Activated CD4-positive, CD25-positive, alpha-beta regulatory T cell treated with anti-CD3 and anti-CD28 coated beads, Interleukin-2, amount 50 U/mL, for 16 hours (primary cell): ENCODE results near the gene PSD4.

ENCODE experiments used
- DNase-seq: peaks from one replicate; pipeline ENCODE4 v3.0.0-alpha.2; 2020; ENCODE audit warnings: low read depth, low spot score

The PSD4 gene

GRCh38 chr2:113203901-113204519, 30.2 kb downstream of the PSD4 start:
- peak; percentile 57 for DNase-seq

DNA sequence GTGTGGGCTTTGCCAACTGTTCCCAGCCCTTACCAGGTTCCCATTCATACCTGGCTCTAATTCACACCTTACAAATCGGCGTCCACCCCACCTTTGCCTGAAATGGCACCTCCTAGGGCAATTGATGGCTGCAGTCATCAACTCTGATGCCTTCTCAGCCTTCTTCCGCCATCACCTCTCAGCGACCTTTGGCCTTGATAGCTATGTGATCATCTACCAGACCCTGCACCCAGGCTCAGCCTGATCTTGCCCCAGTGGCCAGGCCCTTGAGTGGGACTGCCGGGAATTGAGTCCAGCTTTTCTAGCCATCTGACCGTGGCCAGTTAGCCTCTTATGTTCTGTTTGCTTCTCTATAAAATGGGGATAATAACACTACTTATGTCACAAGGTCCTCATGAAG, 32.5 kb downstream of the PSD4 start:
- DNase-seq, result no peak

GRCh38 chr2:113207021-113207420, 33.2 kb downstream of the PSD4 start:
- DNase-seq, result no peak

GRCh38 chr2:113208396-113208795, 34.6 kb downstream of the PSD4 start:
- DNase-seq, result no peak

GRCh38 chr2:113209011-113209645, 35.4 kb downstream of the PSD4 start:
- no peak for DNase-seq

- DNase-seq, result no peak
Measured at GRCh38 chr2:113209646-113210171, 35.9 kb downstream of the PSD4 start.

- DNase-seq, result no peak
Measured at GRCh38 chr2:113211226-113212105, 37.7 kb downstream of the PSD4 start.

DNA sequence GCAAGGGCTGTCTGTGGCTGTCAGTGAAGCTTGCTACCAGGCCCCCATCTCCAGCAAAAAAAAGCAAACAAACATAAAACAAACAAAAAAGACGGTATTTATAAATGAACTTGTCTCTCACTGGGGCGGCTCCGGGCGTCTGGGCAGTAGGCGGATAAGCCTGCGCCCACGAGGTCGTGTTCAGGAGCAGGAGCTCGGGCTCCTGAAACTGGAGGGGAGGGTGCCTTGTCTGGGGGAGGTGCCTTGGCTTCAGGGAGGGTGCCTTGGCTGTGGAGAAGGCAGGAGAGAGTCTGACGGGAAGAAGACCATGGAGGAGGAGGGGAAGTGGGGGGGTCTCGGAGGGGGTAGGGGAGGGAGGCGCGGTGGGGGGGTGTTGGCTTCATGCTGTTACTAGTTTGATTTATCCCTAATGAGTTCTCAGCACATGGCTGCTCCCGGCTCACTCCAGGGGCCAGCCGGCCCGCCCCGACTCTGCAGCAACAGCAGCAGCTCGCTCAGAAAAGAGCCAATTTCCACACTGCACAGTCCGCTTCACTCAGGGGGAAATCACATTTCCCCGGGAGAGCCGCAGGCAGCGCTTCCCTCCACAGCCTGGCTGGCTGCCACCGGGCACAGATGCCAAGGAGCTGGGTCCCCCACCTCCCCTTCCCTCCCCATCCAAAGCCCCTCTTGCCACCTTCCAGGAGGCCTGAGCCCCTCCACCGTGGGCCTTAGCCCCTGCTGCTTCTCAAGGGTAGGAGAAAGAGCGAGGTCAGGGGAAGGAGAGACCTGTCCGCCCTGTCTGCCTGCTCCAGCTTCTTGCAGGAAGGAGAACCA, 38.7 kb downstream of the PSD4 start:
- no peak for DNase-seq

DNA sequence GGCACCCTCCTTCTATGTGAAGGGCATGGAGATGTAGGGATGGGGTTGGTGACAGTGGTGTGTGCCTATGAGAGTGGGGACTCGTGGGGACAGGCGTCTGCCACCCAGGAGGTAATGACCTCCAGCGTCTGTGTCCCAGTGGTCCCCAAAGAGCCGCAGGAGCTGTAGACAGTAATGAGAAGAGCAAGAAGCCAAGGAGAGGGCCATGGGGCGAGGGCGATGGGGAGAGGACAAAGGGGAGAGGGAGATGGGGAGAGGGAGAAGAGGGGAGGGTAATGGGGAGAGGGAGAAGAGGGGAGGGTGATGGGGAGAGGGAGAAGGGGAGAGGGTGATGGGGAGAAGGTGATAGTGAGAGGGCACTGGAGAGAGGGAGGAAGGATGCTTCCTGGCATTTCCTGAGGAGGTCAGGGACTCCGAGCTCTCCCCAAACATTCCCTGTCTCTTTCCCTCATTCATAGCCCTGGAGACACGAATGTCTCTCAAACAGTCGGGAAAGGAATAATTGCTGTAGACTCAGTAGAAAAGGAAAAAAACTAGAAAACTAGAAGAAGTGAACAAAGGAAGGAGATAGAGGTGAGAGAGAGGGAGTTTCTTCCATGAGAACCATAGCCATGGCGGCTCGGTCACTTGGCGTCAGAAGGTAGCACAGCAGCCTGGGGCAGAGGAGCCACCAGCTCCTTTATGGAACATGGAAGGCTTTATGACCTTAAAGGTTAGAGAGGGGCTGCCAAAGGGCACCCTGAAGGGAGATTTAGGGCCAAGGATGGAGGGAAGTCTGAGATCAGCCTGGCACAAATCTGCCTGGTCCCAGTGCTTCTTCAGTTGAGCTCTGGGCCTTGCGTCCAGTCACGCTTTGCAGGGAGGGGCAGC, 39.5 kb downstream of the PSD4 start:
- DNase-seq, result no peak

- DNase-seq, result no peak
Measured at GRCh38 chr2:113214141-113214540, 40.4 kb downstream of the PSD4 start.

GRCh38 chr2:113215056-113215455, 41.3 kb downstream of the PSD4 start:
- DNase-seq, result no peak

- no peak for DNase-seq
Measured at GRCh38 chr2:113216321-113216720, 42.5 kb downstream of the PSD4 start.

DNA sequence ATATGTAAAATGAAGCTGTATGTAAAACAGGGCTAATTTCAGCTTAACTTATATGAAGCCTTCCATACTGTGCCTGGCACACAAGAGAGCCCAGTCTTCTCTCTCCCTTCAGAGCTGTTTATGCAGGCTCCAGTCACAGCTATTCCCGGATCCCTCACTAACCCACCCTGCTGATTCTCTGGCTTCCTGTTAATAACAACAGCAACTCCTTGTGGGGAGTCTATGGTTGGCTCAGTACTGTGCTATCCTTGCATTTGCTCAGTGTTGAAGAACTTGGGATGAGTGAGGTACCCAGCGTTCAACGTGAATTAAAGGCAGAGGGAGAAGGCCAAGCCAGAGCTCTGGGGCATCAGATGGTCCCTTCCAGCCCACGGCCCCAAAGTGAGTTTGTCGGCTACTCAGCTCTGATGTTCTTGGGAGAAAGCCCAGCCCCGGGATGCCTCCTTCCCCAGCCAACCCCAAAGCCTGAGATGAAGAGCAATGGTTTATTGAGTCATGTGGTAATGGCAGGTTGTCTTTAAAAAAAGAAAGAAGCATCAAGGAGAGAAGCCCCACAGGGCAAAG, 43.2 kb downstream of the PSD4 start:
- no peak for DNase-seq

DNA sequence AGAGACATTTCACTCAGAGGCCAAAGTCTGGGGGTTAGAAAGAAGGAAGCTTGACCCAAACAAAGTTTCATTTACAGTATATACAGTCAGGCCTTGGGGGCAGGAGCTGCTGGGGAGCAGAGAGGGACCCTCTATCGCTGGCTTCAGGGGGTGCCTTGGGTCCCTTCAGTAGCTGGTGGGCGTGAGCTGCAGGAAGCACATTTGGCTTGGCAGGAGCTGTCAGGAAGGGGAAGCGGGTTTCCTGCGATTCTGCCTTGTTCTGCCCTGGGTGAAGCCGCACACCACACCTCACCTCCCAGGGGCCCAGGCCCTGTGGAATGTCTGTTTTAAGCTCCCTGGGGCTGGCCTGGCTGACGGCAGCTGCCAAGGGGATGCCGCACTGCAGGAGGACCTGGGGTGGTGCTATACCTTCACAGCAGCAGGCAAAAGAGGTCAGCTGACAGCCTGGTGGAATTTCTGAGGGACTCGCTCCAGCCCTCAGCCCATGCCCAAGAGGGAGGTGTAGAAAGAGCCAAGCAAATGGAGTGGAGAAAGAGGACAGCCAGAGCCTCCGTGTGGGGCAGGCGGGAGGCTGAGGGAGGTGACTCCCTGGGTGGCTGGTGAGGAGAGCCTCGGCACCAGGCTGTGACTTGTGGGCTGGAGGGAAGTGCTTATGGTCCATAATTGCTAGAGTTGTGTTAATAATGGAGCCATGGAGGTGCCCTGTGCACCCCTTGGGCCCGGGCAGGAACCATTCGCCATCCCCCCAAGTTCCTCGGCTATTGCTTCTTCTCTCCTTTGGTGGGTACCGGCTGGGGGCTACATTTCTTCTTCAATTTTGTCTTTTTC, 43.9 kb downstream of the PSD4 start:
- DNase-seq, result no peak

DNA sequence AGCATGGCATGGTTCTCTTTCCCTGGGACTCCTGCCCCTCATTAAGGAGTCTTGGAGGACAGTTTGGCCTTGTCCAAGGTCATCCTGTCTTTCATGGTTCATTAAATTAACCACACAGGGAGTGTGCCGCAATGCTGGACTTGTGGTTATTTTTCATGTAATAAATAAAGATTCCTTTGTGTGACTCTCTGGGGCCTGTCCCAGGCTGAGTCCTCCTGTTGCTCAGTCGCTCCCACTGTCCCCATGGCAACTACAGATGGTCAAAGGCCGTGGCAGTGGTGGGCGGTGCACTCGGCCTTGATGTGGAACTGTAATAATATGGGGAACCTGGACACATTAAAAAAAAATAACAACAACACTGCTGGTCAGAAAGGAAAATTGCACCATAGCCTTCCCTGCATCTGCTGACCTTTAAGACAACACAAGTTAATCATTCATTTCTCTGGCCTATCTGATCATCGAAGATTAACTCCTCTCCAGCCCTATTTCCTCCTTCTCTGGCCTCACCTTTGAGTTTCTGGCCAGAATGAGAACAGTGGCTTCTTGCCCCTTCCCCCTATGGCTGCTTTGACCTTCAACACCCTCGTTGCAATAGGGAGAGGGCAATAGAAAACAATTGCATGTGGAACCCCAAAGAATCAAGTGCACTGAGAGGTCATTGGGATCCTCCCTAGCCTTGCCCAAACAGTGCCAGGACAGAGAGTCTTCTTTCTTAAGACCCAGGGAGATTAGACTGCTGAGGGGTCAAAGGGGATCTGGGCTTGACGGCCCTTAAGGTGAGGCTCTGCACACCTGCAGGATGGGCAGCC, 44.7 kb downstream of the PSD4 start:
- DNase-seq, result no peak

GRCh38 chr2:113219092-113219441, 45.3 kb downstream of the PSD4 start:
- DNase-seq, result no peak

DNA sequence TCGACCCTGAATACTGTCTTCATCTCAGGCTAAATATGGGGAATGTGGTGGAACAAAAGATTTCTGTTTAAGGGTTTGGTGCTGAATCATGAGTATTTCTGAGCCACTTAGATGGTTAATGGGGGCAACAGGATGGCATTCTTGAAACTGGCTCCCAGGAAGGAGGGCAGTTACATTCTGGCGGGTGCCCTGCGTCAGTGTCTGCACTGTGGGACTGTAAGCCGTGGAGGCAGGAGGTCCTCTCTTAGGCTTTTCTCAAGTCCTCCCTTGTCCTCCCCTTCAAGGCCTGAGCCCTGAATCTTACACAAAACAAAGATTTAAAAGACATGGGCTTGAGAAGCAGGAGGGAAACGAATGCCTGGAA, 45.7 kb downstream of the PSD4 start:
- no peak for DNase-seq

DNA sequence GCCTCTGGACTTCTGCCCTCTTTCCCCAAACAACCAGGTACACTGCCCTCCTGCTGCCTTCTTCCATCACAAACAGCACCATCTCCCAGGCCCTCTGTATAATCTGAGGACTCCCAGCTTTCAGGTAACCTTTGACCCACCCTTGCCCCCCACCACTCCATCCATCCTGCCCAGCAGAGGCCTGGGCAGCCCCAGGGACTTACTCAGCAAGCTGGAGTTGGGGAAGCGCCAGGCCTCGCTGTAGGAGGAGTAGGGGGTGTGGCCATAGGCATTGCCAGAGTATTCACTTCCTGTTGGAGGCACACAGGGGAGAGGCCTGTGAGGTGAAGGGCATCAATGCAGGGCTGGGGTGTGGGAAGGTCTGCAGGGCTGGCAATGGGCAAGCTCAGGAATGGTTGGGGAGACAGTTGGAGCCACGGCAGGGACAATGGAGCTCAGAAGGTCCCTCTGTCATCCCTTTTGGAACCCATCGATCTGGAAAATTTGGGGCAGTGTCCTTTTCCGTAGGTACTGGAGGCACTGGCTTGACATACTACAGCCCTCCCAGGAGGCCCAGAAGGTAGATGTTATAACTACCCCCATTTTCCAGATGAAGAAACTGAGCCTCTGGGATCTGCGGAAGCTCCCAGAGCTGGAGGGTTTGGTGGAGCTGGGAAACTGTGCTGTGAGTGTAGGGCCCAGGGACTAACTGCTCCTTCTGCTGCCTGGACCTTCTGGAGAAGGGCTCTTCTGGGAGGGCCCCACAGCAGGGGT, 46.3 kb downstream of the PSD4 start:
- DNase-seq, result no peak
